ENCODE results near the gene FER1L5. TPM values are rescaled to one million over a fixed set of nuclear protein-coding genes. Genes with fewer than 3 reads are reported as not detected.

Gene FER1L5
- total and polyA plus RNA-seq, 2 donors (not counting 3 experiments of a cell fraction or from before 2014, with no cell fraction given), result not detected

- CTCF ChIA-PET, result interaction anchor here (2.9 to 3.0 kb wide), 2 partner anchors 10 to 40 kb away, joined by 11 to 13 read pairs; no protein-coding TSS in a partner anchor
- no peak for FAIRE-seq
- BruUV-seq (replicated peaks), result no TSS peak
Measured at GRCh38 chr2:96594691-96595152, 47.8 kb upstream of the FER1L5 start.

More at GRCh38 chr2:96594691-96595152, 47.8 kb upstream of the FER1L5 start:
- intact Hi-C loops (cut with micrococcal nuclease) (no loop called here), dilution Hi-C loops (cut with MboI; ENCODE audit: extremely low pct_ligation_motif_present, low sequenced_read_pairs) (no loop called here)
- no peak overlapping the region for H2AFZ ChIP-seq (ENCODE audit: low read depth, low read length)
- no peak for TF ChIP-seq EZH2 (IDR thresholded peaks at IDR 0.05; ENCODE audit: borderline replicate concordance, low read depth, low read length, severe bottlenecking)
- TF ChIP-seq, protein P1, sequence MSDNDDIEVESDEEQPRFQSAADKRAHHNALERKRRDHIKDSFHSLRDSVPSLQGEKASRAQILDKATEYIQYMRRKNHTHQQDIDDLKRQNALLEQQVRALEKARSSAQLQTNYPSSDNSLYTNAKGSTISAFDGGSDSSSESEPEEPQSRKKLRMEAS (IDR thresholded peaks at IDR 0.05; ENCODE audit: insufficient read depth, insufficient read length), result no peak
- TF ChIP-seq FOS (IDR thresholded peaks at IDR 0.05; ENCODE audit: borderline replicate concordance, insufficient read depth, low read length), result no peak
- no peak for TF ChIP-seq MYC (IDR thresholded peaks at IDR 0.05; ENCODE audit: low read depth, low read length)
- TF ChIP-seq JUN (IDR thresholded peaks at IDR 0.05; ENCODE audit: borderline replicate concordance, insufficient read depth, insufficient read length, low read depth), result no peak
- TF ChIP-seq GATA2 (IDR thresholded peaks at IDR 0.05; ENCODE audit: insufficient read depth, insufficient read length, low read depth, low read length), result no peak
- TF ChIP-seq, protein P2, sequence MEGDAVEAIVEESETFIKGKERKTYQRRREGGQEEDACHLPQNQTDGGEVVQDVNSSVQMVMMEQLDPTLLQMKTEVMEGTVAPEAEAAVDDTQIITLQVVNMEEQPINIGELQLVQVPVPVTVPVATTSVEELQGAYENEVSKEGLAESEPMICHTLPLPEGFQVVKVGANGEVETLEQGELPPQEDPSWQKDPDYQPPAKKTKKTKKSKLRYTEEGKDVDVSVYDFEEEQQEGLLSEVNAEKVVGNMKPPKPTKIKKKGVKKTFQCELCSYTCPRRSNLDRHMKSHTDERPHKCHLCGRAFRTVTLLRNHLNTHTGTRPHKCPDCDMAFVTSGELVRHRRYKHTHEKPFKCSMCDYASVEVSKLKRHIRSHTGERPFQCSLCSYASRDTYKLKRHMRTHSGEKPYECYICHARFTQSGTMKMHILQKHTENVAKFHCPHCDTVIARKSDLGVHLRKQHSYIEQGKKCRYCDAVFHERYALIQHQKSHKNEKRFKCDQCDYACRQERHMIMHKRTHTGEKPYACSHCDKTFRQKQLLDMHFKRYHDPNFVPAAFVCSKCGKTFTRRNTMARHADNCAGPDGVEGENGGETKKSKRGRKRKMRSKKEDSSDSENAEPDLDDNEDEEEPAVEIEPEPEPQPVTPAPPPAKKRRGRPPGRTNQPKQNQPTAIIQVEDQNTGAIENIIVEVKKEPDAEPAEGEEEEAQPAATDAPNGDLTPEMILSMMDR (IDR thresholded peaks at IDR 0.05; ENCODE audit: extremely low read depth in 1 of 2, insufficient read depth in 1 of 2, low read depth in 1 of 2, low read length in 2 of 2), result no peak
- TF ChIP-seq POLR2A (IDR thresholded peaks at IDR 0.05; ENCODE audit: low read depth, low read length), result no peak
- TF ChIP-seq POLR2AphosphoS5 (IDR thresholded peaks at IDR 0.05; ENCODE audit: insufficient read depth, low read depth, low read length), result no peak
- H3K9me1 ChIP-seq (replicated peaks; ENCODE audit: control insufficient read depth, extremely low read depth, insufficient read depth, low read length), result no peaks in the 10 kb centered on the region
- H3K36me3 ChIP-seq (ENCODE audit: control insufficient read depth in 2 of 2, extremely low read depth in 1 of 2, insufficient read depth in 2 of 2, low read length in 2 of 2), result peaks cover 30 to 31% of the 10 kb centered on the region in 2 experiments
- no peaks in the 10 kb centered on the region for H4K20me1 ChIP-seq (replicated peaks; ENCODE audit: control insufficient read depth, extremely low read depth, insufficient read depth, low read length)
- H3K9me3 ChIP-seq (replicated peaks; ENCODE audit: control insufficient read depth, insufficient read depth, low read length), result no peaks in the 10 kb centered on the region
- H3K9ac ChIP-seq (replicated peaks; ENCODE audit: extremely low read depth, insufficient read depth, low read length), result no peak overlapping the region
- POLR2A ChIA-PET, result no interaction called here
- no peak overlapping the region for H3K27ac ChIP-seq (ENCODE audit: insufficient read depth, low read depth, low read length)
- no peaks in the 10 kb centered on the region for H3K4me1 ChIP-seq (ENCODE audit: control insufficient read depth, extremely low read depth, insufficient read depth, low read length)
- no peaks in the 10 kb centered on the region for H3K27me3 ChIP-seq (ENCODE audit: control insufficient read depth in 2 of 2, insufficient read depth in 2 of 2, low read length in 2 of 2)
- no peak overlapping the region for H3K4me2 ChIP-seq (ENCODE audit: insufficient read depth, low read length)
- H3K4me3 ChIP-seq (replicated peaks in 1 of 3; ENCODE audit: insufficient read depth in 1 of 3, low read depth in 1 of 3, low read length in 3 of 3), result no peak overlapping the region
- no peak for DNase-seq (ENCODE audit: low read depth, low spot score)
- H3K79me2 ChIP-seq (ENCODE audit: control insufficient read depth, insufficient read depth, low read length), result no peaks in the 10 kb centered on the region

All from endothelial cell of umbilical vein (primary cell).